GM23338 (cell line): ENCODE results near the gene OLIG3.

Source experiments
- CTCF ChIP-seq, 2 experiments: fragments of 200-600 bp in 1 of 2; sonication (generic) in 1 of 2; conservative IDR thresholded peaks; 2 replicates each; pipeline versions ENCODE4 v1.5.1 to v1.6.1; 2016 to 2017; ENCODE audit warnings: antibody characterized with exemption in 2 of 2, low read depth in 2 of 2, mild to moderate bottlenecking in 2 of 2, moderate library complexity in 1 of 2
- EZH2 ChIP-seq: fragments of 200-600 bp; sonication (generic); IDR thresholded peaks from one replicate; pipeline ENCODE4 v1.8.0; 2017; ENCODE audit warnings: antibody characterized with exemption, mild to moderate bottlenecking, low read depth; ENCODE audit not compliant: unreplicated experiment
- EZH2phosphoT487 ChIP-seq: fragments of 200-600 bp; sonication (generic); IDR thresholded peaks from one replicate; pipeline ENCODE4 v1.8.1; 2018; ENCODE audit warnings: antibody characterized with exemption; ENCODE audit not compliant: unreplicated experiment
- JUNB ChIP-seq: IDR thresholded peaks from one replicate; pipeline ENCODE4 v1.6.1; 2016; ENCODE audit warnings: antibody characterized with exemption; ENCODE audit not compliant: unreplicated experiment
- POLR2AphosphoS5 ChIP-seq: IDR thresholded peaks from 2 replicates; pipeline ENCODE4 v1.6.1; 2016; ENCODE audit warnings: antibody characterized with exemption, low read depth
- REST ChIP-seq: IDR thresholded peaks from one replicate; pipeline ENCODE4 v1.6.1; 2018; ENCODE audit warnings: antibody characterized with exemption; ENCODE audit not compliant: unreplicated experiment
- ZNF114 ChIP-seq: fragments of 250-450 bp; sonication (Bioruptor Pico); IDR thresholded peaks from 2 replicates; pipeline ENCODE4 v1.5.0; 2020; ENCODE audit warnings: mild to moderate bottlenecking, moderate library complexity
- ZNF462 ChIP-seq: fragments of 250-450 bp; sonication (Bioruptor Pico); IDR thresholded peaks from 2 replicates; pipeline ENCODE4 v1.5.0; 2020; ENCODE audit warnings: mild to moderate bottlenecking, moderate library complexity

- peak; percentile 42 for TF ChIP-seq EZH2
- TF ChIP-seq CTCF (conservative IDR thresholded peaks at IDR 0.05; ENCODE audit: low read depth in 2 of 2): no peak
- TF ChIP-seq POLR2AphosphoS5: no peak
- TF ChIP-seq EZH2phosphoT487: no peak
- TF ChIP-seq JUNB: no peak
- TF ChIP-seq ZNF114 (CRISPR knock-in tag): no peak
- no peak for TF ChIP-seq ZNF462 (CRISPR knock-in tag)
- TF ChIP-seq REST: no peak
Measured at GRCh38 chr6:137493218-137494038, 766 bp downstream of the OLIG3 start.
